OCI-LY7 (cell line): ENCODE measurements around the gene VENTX.

Source experiments
- CTCF ChIP-seq: fragments of 200-600 bp; sonication (generic); conservative IDR thresholded peaks from 2 replicates; pipeline ENCODE4 v1.5.1; 2014; ENCODE audit warnings: mild to moderate bottlenecking, antibody characterized with exemption, low read length, moderate library complexity, mixed read lengths
- EZH2phosphoT487 ChIP-seq: fragments of 200-600 bp; sonication (generic); IDR thresholded peaks from 2 replicates; pipeline ENCODE4 v1.6.1; 2018; ENCODE audit warnings: low read depth, borderline replicate concordance, mild to moderate bottlenecking, mixed run types, antibody characterized with exemption, low read length, moderate library complexity, mixed read lengths

- TF ChIP-seq CTCF = no peak
- TF ChIP-seq EZH2phosphoT487 = no peak
These were observed 39.8 kb downstream of the VENTX start for GRCh38 chr10:133277277-133277992.
